HEK293 (cell line): ENCODE results near the gene CCNA2.

Experiments used
- YY1 ChIP-seq: fragments of 450-650 bp; formaldehyde crosslinking; IDR thresholded peaks from 2 replicates; pipeline ENCODE4 v1.5.1; 2018; ENCODE audit warnings: missing biosample characterization, missing genetic modification characterization
- ZFP3 ChIP-seq: fragments of 450-650 bp; formaldehyde crosslinking; IDR thresholded peaks from 2 replicates; pipeline ENCODE4 v1.5.1; 2016; ENCODE audit warnings: low read depth, missing biosample characterization, missing genetic modification characterization
- ZFP37 ChIP-seq: fragments of 450-650 bp; formaldehyde crosslinking; IDR thresholded peaks from 2 replicates; pipeline ENCODE4 v1.5.1; 2016; ENCODE audit warnings: missing biosample characterization, missing genetic modification characterization
- ZNF2 ChIP-seq: fragments of 450-650 bp; formaldehyde crosslinking; IDR thresholded peaks from 2 replicates; pipeline ENCODE4 v1.5.1; 2016; ENCODE audit warnings: missing biosample characterization, missing genetic modification characterization
- ZNF544 ChIP-seq: fragments of 450-650 bp; formaldehyde crosslinking; IDR thresholded peaks from 2 replicates; pipeline ENCODE4 v1.5.0; 2017; ENCODE audit warnings: missing biosample characterization, missing genetic modification characterization
- ZNF549 ChIP-seq: fragments of 450-650 bp; IDR thresholded peaks from 2 replicates; pipeline ENCODE4 v1.5.1; 2018; ENCODE audit warnings: missing biosample characterization, missing genetic modification characterization, mild to moderate bottlenecking, inconsistent platforms, moderate library complexity
- ZSCAN30 ChIP-seq: fragments of 450-650 bp; IDR thresholded peaks from 2 replicates; pipeline ENCODE4 v1.5.1; 2018; ENCODE audit warnings: missing biosample characterization, mild to moderate bottlenecking, missing genetic modification characterization, moderate library complexity
- TF ChIP-seq, protein P1 (sequence below): fragments of 450-650 bp; formaldehyde crosslinking; IDR thresholded peaks from 2 replicates; pipeline ENCODE4 v1.5.1; 2016; ENCODE audit warnings: missing biosample characterization, missing genetic modification characterization
- TF ChIP-seq, protein P2 (sequence below): fragments of 450-650 bp; formaldehyde crosslinking; IDR thresholded peaks from 2 replicates; pipeline ENCODE4 v1.5.1; 2016; ENCODE audit warnings: missing biosample characterization, missing genetic modification characterization, low read depth
- TF ChIP-seq, protein P3 (sequence below): fragments of 450-650 bp; formaldehyde crosslinking; IDR thresholded peaks from 2 replicates; pipeline ENCODE4 v1.5.1; 2016; ENCODE audit warnings: missing biosample characterization, missing genetic modification characterization

DNA sequence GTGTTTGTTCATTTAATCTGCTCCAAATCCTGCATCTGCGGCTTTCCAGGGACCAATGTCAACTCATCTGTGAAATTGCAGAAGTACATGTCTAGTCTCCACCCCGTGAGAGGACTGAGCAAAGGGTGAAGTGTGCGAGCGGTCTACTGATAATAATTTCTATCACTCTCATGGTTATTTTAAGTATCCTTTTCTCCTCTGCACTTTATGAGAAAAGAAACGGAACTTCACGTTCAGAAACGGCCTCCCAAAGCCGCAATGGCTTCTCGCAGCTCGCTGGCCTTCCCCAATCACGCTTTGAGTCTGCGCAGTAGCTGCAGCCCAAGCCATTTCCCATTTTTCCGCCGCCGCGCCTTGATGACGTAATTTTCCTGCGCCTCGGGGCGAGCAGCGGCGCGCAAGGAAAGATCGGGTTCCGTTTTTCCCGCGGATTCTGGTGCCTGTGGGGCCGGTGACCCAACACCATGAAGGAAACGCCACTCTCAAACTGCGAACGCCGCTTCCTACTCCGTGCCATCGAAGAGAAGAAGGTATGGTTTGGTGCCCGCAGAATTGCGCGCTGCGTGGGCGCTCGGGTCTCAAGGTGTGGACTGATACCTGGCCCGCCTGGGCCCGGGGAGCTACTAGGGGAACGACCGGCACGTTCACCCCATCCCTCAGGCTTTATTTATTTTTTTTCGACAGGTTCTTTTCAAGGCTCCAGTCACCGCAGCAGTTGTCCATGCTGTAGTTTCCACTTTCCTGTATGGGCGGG is 22.5 kb downstream of the CCNA2 start, which contains the start of gene EXOSC9:
- TF ChIP-seq YY1 (tag by site-specific recombination) (peak; percentile 67), ZFP37 (tag by site-specific recombination) (peak; percentile 42; the same call in 1 of the 2 replicates), ZNF2 (0 out of 2 replicates have a peak, but pooled peaks have one; percentile 35), ZNF549 (tag by site-specific recombination) (no peak), ZNF544 (tag by site-specific recombination) (no peak), ZSCAN30 (tag by site-specific recombination) (no peak), ZFP3 (tag by site-specific recombination) (no peak)
- TF ChIP-seq, protein P1, sequence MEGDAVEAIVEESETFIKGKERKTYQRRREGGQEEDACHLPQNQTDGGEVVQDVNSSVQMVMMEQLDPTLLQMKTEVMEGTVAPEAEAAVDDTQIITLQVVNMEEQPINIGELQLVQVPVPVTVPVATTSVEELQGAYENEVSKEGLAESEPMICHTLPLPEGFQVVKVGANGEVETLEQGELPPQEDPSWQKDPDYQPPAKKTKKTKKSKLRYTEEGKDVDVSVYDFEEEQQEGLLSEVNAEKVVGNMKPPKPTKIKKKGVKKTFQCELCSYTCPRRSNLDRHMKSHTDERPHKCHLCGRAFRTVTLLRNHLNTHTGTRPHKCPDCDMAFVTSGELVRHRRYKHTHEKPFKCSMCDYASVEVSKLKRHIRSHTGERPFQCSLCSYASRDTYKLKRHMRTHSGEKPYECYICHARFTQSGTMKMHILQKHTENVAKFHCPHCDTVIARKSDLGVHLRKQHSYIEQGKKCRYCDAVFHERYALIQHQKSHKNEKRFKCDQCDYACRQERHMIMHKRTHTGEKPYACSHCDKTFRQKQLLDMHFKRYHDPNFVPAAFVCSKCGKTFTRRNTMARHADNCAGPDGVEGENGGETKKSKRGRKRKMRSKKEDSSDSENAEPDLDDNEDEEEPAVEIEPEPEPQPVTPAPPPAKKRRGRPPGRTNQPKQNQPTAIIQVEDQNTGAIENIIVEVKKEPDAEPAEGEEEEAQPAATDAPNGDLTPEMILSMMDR (tag by site-specific recombination): no peak
- TF ChIP-seq, protein P2, sequence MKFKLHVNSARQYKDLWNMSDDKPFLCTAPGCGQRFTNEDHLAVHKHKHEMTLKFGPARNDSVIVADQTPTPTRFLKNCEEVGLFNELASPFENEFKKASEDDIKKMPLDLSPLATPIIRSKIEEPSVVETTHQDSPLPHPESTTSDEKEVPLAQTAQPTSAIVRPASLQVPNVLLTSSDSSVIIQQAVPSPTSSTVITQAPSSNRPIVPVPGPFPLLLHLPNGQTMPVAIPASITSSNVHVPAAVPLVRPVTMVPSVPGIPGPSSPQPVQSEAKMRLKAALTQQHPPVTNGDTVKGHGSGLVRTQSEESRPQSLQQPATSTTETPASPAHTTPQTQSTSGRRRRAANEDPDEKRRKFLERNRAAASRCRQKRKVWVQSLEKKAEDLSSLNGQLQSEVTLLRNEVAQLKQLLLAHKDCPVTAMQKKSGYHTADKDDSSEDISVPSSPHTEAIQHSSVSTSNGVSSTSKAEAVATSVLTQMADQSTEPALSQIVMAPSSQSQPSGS (tag by site-specific recombination): peak; percentile 99
- TF ChIP-seq, protein P3, sequence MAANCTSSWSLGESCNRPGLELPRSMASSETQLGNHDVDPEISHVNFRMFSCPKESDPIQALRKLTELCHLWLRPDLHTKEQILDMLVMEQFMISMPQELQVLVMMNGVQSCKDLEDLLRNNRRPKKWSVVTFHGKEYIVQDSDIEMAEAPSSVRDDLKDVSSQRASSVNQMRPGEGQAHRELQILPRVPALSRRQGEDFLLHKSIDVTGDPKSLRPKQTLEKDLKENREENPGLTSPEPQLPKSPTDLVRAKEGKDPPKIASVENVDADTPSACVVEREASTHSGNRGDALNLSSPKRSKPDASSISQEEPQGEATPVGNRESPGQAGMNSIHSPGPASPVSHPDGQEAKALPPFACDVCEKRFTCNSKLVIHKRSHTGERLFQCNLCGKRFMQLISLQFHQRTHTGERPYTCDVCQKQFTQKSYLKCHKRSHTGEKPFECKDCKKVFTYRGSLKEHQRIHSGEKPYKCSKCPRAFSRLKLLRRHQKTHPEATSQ: no peak
